H1 (cell line): ENCODE data around the gene PDZD4. TPM values are rescaled to one million over a fixed set of nuclear protein-coding genes. Genes with fewer than 3 reads are reported as not detected.

ENCODE experiments used
- polyA plus RNA-seq, 7 experiments: library from polyadenylated mRNA; depleted of rRNA in 3 of 7; stranded (reverse) in 5 of 7; unstranded in 2 of 7; fragments of >200 nt in 5 of 7; fragments of 200-250 nt in 2 of 7; gene quantifications; 1 replicate in 5 of 7; 2 replicates in 1 of 7; 4 replicates in 1 of 7; pipeline versions ENCODE4 v1.2.1 to v1.2.3, GENCODE V29; 2011 to 2013; ENCODE audit warnings: missing spikeins in 2 of 7, mixed read lengths in 2 of 7
- total RNA-seq: library from RNA; stranded (reverse); fragmentation: NEBNext Ultra II Directional; extraction: Animal tissue kit (Norgen Biotek cat#: 25700); gene quantifications from 2 replicates; pipeline ENCODE4 v1.2.1, GENCODE V29; 2021
- TF ChIP-seq, protein P1 (sequence below): IDR thresholded peaks from 2 replicates; pipeline ENCODE4 v1.6.1; 2011; ENCODE audit warnings: low read length, improper control_type of control experiment
- TF ChIP-seq, protein P2 (sequence below): IDR thresholded peaks from 2 replicates; pipeline ENCODE4 v1.6.1; 2011; ENCODE audit warnings: low read depth, mild to moderate bottlenecking, low read length; ENCODE audit not compliant: insufficient read depth

PDZD4 gene
- total and polyA plus RNA-seq, 2 of the 8 experiments (the other 6 are each of a cell fraction or from before 2014, with no cell fraction given) = 45.8 to 169 TPM

- TF ChIP-seq, protein P1, sequence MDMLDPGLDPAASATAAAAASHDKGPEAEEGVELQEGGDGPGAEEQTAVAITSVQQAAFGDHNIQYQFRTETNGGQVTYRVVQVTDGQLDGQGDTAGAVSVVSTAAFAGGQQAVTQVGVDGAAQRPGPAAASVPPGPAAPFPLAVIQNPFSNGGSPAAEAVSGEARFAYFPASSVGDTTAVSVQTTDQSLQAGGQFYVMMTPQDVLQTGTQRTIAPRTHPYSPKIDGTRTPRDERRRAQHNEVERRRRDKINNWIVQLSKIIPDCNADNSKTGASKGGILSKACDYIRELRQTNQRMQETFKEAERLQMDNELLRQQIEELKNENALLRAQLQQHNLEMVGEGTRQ = no peak
- TF ChIP-seq, protein P2, sequence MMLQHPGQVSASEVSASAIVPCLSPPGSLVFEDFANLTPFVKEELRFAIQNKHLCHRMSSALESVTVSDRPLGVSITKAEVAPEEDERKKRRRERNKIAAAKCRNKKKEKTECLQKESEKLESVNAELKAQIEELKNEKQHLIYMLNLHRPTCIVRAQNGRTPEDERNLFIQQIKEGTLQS = no peak
Measured at GRCh38 chrX:153773218-153773611, 57.1 kb downstream of the PDZD4 start (continued).
